GM18508 (cell line): ENCODE measurements around the gene ITIH5.
"Not testable (repeated sequence)": the region's sequence is repeated elsewhere in the genome, so short reads cannot be mapped to it uniquely, and the experiment has no call there.

Experiments
- ATAC-seq: cut with Tn5 transposase; IDR thresholded peaks from one replicate; pipeline ENCODE4 v1.9.1; 2021; ENCODE audit warnings: moderate number of reproducible peaks; ENCODE audit not compliant: insufficient read depth, unreplicated experiment

Gene ITIH5

DNA sequence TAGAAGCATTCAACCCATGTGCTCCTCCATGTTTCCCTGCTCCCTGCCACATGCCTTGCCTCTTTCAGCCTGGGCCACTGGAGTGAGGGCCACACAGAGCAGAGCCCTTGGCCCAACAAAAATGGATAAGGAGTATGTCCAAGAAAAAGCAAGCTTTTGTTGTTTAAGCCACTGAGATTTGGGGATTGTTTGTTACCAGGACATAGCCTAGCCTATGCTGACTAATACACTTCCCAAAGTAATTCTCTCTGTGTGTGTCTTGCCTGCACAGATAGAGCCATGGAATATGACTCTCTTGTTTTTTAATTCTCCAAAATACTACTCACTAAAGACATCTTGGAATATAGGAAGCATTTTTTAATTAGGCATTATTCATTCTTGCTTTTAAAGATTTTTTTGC is 22.8 kb upstream of the ITIH5 start:
- ATAC-seq, result no peak

DNA sequence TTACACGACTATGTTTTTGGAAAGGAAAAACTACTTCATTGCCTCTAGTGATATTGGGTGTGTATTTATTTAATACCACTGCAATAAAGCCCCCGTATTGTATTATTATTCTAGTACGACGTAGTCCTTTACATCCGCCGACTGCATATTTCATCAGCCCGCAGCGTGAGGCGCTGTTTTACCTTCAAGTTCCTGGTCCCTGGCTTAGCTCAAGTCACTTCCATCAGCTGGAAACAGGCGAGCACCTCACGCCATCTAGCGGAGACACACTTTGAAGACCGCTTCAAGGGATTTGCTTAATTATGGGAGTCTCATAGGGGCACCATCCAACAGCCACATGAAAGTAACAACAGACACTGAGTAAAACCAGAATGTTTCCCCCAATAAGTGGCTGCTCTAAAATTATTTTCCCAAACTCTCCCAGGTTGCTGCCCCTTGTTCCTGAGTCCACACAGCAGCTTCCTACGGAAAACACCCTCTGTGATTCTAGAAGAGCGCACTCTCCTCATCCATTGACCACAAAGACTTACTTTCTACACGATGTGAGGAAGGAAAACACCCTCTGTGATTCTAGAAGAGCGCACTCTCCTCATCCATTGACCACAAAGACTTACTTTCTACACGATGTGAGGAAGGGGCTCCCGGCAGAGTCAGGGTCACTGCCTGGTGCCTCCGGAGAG is 20.6 kb upstream of the ITIH5 start:
- ATAC-seq, result peak; percentile 89

DNA sequence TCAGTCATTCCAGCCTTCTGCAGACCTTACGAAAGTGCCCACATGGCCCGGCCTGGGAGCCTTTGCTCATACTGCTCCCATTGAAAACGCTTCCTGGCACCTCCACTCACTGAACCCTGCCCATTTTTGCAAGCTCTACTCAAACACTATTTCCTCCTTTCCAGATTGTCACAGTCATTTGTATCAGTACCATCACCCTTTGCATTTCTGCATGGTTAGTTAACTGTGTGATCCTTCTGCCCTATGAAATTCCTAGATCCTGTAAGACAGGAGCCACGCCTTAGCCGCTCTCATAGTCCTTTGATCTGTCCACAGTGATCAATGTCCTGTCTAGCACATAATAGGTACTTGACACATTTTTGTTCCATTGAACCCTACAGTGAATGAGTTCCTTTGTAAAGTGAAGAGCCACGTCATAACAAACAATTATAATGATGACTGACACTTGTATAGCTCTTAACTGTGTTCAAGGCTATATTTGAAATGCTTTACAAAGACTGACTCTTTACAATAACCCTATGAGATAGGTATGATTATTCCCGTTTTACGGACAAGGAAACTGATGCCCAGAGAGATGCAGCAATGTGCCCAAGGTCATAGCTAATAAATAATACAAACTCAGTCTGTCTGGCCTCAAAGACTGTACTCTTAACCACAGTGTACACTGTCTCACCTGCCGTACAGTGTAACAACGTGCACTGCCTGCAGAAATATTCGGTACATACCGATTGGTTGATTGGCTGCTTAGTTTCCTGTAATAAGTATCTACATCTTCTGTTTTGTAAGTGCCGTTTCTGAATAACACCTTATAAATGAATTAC is 19.8 kb upstream of the ITIH5 start:
- no peak for ATAC-seq

- not testable (repeated sequence) for ATAC-seq
Observed at GRCh38 chr10:7680078-7680477, 13.3 kb upstream of the ITIH5 start.

DNA sequence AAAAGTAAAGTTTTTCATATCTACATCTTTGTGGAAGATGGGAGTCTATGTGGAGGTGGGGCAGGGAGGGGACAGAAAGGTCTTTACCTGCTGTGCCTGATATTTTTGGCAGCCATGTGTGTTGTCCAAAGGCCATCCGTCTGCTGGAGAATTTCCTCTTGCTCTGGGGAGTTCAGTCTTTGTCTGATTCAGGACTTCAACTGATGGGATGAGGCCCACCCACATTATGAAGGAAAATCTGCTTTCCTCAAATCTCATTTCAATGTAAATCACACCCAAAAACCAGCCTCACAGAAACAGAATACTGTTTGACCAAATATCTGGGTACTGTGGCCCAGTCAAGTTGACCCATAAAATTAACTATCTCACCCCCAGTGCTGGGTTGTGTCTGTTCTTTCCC is 12.5 kb upstream of the ITIH5 start:
- no peak for ATAC-seq

DNA sequence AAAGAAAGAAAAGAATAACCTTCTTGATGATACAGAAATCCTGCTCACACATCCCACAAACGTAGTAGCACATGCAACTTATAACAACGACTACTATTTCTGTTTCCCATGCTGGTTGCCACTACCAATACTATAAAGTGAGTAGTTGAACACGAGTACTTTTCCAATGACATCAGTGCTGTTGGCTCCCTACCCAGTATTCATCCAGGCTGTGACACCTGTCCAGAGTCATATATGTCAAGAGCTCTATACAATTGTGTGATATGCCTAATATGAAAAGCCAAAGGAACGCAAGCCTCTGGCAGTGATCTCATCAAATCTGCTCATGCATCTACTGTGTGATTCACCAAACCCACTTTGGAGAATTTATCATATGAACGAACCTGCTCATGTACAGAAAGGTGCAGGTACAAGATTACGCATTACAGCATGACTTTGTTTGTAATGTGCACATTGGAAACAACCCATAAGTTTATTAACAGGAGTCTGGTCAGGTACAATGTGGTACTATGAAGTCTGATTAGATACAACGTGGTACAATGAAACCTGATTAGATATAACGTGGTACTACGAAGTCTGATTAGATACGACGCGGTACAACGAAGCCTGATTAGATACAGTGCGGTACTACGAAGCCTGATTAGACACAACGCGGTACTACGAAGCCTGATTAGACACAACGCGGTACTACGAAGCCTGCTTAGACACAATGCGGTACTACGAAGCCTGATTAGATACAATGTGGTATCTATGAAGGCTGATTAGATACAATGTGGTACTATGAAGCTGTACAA is 5.8 kb upstream of the ITIH5 start:
- ATAC-seq, result no peak

DNA sequence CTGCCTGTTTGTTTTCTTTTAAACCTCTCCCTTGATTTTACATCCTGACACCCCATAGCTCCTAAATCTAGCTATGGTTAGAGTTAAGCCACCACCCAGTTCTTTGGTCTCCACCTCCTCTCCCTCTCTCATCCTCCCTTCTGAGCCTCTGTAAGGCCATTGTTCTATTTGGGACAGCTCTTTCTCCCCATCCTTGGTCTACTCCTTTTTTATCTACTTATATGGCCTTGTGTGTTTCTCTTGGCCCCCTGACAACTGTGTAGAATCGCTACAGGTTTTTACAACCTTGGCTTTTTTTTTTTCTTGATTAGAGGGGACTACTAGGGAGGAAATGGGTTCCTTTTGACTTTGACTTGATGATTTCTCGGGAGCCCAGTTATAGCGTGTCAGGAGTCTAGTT is 3.4 kb upstream of the ITIH5 start:
- no peak for ATAC-seq

- no peak for ATAC-seq
Observed at GRCh38 chr10:7667262-7668141, 736 bp upstream of the ITIH5 start.

GRCh38 chr10:7665767-7666166 is 999 bp downstream of the ITIH5 start:
- ATAC-seq, result no peak

- no peak for ATAC-seq
Observed at GRCh38 chr10:7664707-7665106, 2.1 kb downstream of the ITIH5 start.

DNA sequence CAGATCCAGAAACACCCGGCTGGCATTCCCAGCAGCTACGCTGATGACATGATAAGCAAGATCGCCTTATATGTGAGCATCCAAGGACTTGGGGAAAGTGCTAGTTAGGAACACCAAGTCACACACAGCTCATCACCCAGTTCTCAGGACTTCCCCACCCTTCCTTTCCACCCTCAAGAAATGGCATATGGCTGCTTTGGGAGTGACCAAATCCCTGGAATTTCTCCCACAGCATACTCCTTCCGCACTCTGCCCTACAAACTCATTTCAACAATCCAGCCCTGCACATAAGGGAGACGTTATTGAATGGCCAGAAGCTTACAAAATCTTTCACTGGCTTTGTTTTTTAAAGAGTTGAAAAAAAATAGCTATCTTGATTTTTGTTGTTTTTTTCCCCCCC is 4.2 kb downstream of the ITIH5 start:
- no peak for ATAC-seq

GRCh38 chr10:7659560-7659959 is 7.2 kb downstream of the ITIH5 start:
- no peak for ATAC-seq

DNA sequence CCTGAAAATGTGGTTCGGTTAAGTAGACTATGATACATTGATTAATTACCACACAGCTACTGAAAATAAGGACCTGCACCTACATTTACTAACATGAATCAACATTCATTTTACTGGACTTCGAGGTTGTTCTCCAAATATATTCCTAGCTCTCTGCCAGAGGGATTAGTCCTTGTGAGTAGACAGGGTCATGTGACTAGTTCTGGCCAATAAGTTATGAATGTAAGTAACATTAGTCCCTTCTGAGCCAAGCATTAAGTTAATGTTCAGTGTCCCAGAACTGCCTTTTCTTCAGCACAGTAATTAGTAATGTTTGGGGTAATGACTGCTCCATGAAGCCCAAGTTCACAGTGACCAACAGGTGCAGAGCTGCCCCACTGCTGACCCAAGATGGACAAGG is 9.2 kb downstream of the ITIH5 start:
- no peak for ATAC-seq

DNA sequence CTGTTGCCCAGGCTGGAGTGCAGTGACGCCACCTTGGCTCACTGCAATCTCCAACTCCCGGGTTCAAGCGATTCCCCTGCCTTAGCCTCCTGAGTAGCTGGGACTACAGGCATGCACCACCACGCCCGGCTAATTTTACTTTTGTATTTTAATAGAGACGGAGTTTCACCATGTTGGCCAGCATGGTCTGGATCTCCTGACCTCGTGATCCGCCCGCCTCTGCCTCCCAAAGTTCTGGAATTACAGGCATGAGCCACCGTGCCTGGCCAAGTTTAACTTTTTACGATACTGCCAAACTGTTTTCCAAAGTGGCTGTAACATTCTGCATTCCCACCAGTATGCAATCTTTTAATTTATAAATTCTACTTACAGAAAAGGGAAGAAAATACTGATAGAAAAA is 9.7 kb downstream of the ITIH5 start:
- not testable (repeated sequence) for ATAC-seq

GRCh38 chr10:7651853-7652470 is 14.8 kb downstream of the ITIH5 start:
- no peak for ATAC-seq

DNA sequence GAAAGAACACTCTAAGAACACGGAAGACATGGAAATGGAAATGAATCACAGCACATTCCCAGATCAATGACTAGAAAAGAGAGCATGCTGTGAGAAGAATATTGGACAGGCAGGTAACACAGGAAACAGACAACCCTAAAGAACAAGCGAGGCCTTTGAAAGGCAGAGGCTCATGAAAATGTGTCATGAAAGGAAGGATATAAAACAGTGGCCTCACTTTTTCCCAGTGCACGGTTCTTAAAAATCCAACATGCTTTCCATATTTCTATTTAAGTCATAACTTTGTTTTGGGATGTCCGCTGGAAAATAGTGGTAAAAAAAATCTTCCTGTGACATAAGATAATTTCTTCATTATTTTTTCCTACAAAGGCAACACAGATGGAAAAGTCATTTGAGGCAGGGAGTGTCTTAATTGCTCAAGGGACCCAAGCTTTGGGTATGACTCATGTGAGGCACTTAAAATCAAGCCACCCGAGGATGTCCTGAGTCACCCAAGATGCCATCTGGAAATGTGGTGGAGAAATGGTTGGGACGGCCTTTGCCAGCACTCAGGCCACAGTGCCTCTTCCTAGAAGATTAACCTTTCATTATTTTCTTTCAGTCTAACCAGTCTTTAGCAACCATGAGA is 17.0 kb downstream of the ITIH5 start:
- no peak for ATAC-seq

GRCh38 chr10:7647062-7647664 is 19.6 kb downstream of the ITIH5 start:
- no peak for ATAC-seq

GRCh38 chr10:7642491-7643011 is 24.2 kb downstream of the ITIH5 start:
- no peak for ATAC-seq
